ENCODE measurements around the gene LGALS1.
"Not testable (repeated sequence)": the region's sequence is repeated elsewhere in the genome, so short reads cannot be mapped to it uniquely, and the experiment has no call there.

Gene LGALS1

DNA sequence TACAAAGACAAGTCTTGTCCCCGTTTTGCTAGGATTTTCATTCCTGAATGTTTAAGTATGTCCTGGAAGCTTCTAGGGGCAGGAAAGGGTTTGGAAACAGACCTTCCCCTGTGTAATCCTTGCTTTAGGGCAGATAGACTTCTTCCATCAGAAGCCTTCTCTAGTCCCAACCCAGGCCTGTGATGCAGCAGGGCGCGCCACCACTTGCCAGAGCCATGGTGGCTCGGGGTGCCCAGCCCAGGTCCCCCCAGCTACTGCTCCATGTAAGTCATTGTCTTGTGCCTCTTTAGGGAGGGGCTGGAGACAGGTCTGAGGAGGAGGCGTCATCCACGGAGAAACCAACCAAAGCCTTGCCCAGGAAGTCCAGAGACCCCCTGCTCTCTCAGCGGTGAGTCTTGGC, 15.0 kb downstream of the LGALS1 start:
- DNase-seq (ENCODE audit: low spot score), result no peak

DNA sequence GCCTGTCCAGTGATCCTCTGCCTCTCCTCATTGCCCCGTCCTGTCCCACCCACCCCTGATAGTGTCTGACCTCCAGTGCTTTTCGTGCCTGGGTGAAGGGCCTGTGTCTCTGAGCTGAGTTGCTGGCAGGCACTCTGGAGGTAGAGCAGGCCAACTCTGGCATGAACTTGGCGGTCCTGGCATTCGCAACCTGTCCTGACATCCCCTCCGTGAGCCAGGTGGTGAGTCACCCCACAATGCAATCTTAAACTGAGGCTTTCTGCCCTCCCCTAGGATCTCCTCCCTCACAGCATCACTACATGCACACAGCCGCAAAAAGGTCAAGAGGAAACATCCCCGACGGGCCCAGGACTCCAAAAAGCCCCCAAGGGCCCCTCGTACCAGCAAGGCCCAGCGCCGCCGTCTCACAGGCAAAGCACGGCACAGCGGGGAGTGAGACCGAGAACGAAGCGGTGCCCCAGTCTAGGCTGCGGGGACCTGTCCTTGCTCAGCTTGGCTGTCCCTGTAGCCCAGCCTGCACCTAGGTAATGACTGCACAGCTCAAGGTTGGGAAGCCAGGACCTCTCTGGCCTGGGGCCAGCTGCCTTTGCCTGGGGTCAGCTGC, 15.6 kb downstream of the LGALS1 start:
- no peak for DNase-seq (ENCODE audit: low spot score)

DNA sequence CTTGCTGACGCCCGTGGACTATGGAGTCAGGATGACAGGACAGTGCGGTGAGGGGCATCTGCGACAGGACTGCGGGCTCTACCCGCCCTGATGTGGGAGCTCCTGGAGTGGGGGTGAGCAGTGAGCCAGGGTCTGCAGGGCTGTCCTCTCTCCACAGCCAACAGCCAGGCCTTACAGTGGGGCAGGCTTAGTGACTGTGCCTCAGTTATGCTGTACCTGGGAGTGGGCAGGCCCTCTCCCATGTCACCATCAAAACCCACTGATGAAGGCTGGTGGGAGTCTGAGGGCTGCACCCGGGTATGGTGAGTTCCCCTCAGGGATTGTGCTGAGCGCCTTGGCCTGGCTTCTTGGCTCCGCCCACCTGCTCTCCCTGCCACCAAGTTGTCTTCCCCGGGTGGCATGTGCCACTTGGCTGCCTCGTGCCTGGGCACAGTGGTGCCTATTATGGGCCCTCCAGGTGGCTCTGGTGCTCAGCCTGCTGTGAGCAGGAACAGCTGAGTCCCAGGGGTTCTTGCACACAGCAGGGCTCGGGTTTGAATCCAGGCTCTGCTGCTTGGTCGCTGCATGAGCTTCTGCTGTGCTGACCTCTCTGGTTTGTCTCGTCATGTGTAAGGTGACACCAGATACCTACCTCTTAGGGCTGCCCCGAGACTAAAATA, 17.3 kb downstream of the LGALS1 start:
- DNase-seq (ENCODE audit: low spot score), result no peak

GRCh38 chr22:37694131-37694530, 18.7 kb downstream of the LGALS1 start:
- not testable (repeated sequence) for DNase-seq (ENCODE audit: low spot score)

DNA sequence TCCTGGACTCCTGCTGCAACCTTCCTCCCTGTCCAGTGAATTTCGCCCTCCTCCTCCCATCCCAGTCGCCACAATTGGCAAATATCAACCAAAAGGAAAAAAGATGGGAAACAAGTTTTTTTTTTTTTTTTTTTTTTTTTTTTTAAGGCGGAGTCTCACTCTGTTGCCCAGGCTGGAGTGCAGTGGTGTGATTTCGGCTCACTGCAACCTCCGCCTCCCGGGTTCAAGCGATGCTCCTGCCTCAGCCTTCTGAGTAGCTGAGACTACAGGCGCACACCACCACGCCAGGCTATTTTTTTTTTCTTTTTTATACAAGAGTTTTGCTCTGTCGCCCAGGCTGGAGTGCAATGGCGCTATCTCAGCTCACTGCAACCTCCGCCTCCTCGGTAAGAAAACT, 20.8 kb downstream of the LGALS1 start:
- not testable (repeated sequence) for DNase-seq (ENCODE audit: low spot score)

GRCh38 chr22:37696657-37697537, 21.5 kb downstream of the LGALS1 start, which contains the start of gene TRIOBP:
Gene TRIOBP, plus strand, starts transcription at chr22:37697048. Its CDS starts 4,318 bp downstream, at chr22:37701366.
- DNase-seq (ENCODE audit: low spot score), result peak; percentile 98

DNA sequence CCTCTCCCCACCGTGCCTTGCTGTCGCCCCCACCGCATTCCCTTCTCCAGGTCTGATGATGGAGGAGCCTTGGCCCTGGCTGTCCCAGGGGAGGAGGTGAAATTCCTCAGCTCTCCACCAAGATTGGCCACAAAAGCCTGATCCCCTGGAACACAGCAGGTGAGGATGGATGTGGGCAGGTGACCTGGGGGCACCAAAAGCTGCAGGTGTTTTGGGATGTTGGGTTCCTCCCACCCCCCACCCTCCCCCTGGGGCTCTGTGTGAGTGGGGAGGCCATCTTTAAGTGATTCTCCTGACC, 22.1 kb downstream of the LGALS1 start:
- no peak for DNase-seq (ENCODE audit: low spot score)

- no peak for DNase-seq (ENCODE audit: low spot score)
These were observed 25.8 kb downstream of the LGALS1 start for GRCh38 chr22:37701141-37701786.

DNA sequence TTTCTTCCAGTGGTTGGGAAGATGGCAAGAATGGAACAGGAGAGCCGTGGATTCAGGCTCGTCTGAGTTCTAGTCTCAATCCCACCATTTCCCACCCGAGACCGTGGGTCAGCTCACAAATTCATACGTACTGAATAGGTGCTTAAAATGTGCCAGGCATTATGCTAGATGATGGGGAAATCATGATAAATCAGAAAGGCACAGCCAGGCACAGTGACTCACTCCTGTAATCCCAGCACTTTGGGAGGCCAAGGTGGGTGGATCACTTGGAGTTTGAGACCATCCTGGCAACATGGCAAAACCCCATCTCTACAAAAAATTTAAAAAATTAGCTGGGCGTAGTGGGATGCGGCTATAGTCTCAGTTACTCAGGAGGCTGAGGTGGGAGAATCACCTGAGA, 28.5 kb downstream of the LGALS1 start:
- no peak for DNase-seq (ENCODE audit: low spot score)

GRCh38 chr22:37704645-37705044, 29.2 kb downstream of the LGALS1 start:
- DNase-seq (ENCODE audit: low spot score), result no peak

DNA sequence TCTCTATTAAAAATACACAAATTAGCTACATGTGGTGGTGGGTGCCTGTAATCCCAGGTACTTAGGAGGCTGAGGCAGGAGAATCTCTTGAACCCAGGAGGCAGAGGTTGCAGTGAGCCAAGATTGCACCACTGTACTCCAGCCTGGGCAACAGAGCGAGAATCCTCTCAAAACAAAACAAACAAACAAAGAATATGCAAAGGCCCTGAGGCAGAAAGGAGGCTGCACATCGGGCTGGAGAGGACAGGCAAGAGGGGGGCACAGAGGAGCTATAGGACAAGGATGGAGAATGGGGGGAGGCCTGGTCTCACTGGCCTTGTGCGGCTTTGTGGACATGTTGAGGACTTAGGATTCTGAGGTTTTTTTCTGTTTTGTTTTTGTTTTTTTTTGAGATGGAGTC, 29.8 kb downstream of the LGALS1 start:
- DNase-seq (ENCODE audit: low spot score), result no peak

DNA sequence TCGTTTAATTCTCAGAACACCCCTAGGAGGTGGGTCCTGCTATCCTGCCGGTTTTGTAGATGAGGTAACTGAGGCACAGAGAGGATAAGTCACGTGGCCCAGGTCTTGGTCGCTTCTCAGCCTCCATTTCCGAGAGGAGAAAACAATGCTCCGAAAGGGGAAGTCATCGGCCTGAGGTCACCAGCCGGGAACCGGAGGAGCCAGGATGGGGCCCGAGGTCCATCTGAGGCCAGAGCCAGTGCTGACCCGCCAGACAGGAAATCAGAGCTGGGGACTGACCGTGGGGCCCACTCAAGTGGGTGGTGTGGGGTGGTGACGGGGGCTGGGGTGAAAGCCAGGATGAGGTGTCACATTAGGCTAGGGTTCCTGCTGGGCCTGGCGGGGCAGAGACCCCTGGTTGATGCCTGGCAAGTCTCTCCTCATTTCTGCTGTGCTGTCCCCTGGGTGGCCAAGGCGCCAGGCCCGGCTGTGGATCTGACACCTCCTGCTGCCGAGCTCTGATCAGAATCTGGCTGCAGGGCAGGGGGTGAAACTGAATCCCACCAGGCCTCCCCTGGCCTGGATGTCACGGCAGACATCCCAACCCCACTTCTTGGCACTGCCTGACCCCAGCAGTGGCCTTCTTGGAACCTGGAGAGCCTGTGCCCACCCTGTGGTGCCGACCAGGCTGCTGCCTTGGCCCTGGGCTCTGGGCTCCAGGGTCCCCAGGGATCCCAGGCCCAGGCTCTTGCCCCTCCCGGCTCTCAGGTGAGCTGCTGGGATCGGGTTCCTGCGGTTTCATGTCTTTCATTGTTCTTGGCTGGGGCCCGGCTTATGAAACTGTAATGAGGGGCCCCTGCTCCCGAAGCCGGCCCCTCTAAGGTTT, 33.4 kb downstream of the LGALS1 start:
- DNase-seq (ENCODE audit: low spot score), result no peak

- DNase-seq (ENCODE audit: low spot score), result no peak
These were observed 34.0 kb downstream of the LGALS1 start for GRCh38 chr22:37709445-37709765.

- no peak for DNase-seq (ENCODE audit: low spot score)
These were observed 35.2 kb downstream of the LGALS1 start for GRCh38 chr22:37710675-37711074.

DNA sequence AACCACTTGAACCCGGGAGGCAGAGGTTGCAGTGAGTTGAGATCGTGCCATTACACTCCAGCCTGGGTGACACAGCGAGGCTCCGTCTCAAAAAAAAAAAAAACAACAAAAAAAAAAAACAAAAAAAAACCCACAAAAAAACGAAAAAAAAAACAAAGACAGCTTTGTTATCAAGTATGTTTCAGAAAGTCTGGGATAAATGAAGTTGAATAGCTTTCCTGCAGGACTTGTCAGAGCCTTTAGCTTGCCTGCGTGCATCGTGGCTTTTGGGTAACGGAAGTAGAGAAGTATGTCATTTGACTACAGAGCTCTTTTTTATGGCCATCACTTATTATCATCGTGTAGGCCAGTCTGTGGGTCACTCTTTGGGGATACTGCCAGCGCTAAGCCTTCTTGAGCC, 36.1 kb downstream of the LGALS1 start:
- no peak for DNase-seq (ENCODE audit: low spot score)

DNA sequence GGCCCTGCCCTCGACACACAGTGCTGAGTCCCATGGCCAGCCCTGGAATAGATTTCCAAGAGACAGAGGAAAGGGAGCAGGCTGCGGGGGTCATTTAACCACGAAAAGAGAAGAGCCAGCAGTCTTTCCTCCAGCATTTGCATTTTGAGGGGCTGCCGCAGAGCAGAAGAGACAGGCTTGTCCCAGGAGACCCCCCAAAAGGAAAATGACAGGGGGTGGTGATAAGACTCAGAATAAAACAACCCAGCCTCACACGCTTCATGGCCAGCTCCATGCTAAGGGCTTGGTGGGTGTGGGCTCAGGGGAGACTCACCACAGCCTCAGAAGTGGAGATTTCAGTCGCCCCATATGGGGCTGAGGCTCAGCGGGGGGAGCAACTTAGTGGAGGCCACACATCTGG, 38.3 kb downstream of the LGALS1 start:
- no peak for DNase-seq (ENCODE audit: low spot score)

- DNase-seq (ENCODE audit: low spot score), result no peak
These were observed 39.2 kb downstream of the LGALS1 start for GRCh38 chr22:37714634-37715033.

- DNase-seq (ENCODE audit: low spot score), result no peak
These were observed 40.3 kb downstream of the LGALS1 start for GRCh38 chr22:37715760-37716159.

GRCh38 chr22:37716708-37717107, 41.3 kb downstream of the LGALS1 start:
- no peak for DNase-seq (ENCODE audit: low spot score)

GRCh38 chr22:37717235-37717634, 41.8 kb downstream of the LGALS1 start:
- not testable (repeated sequence) for DNase-seq (ENCODE audit: low spot score)

- DNase-seq (ENCODE audit: low spot score), result not testable (repeated sequence)
These were observed 42.4 kb downstream of the LGALS1 start for GRCh38 chr22:37717746-37718305.
